Neural progenitor cell (in vitro differentiated cells): Measurements from ENCODE around the gene PEF1. TPM values are rescaled to one million over a fixed set of nuclear protein-coding genes. Genes with fewer than 3 reads are reported as not detected.

ENCODE experiments used
- DNase-seq: peaks from one replicate; pipeline ENCODE4 v3.0.0-alpha.2; 2016; ENCODE audit warnings: low spot score
- H2AFZ ChIP-seq: fragments of 200-600 bp; sonication (generic); replicated peaks from 2 replicates; pipeline ENCODE4 v1.6.1; 2016; ENCODE audit warnings: antibody characterized with exemption
- H3F3A ChIP-seq: fragments of 200-600 bp; sonication (generic); 2 replicates; pipeline ENCODE4 v1.6.1; 2016; ENCODE audit warnings: antibody characterized with exemption, low read depth
- H3K27ac ChIP-seq: fragments of 200-600 bp; sonication (generic); 2 replicates; pipeline ENCODE4 v1.5.1; 2016; ENCODE audit warnings: mild to moderate bottlenecking
- H3K27me3 ChIP-seq: fragments of 200-600 bp; sonication (generic); 2 replicates; pipeline ENCODE4 v1.6.1; 2016; ENCODE audit warnings: mild to moderate bottlenecking, moderate library complexity
- H3K36me3 ChIP-seq: fragments of 200-600 bp; sonication (generic); 2 replicates; pipeline ENCODE4 v1.5.1; 2016
- H3K4me1 ChIP-seq: fragments of 200-600 bp; sonication (generic); 2 replicates; pipeline ENCODE4 v1.6.1; 2016; ENCODE audit warnings: mixed run types
- H3K4me2 ChIP-seq: fragments of 200-600 bp; sonication (generic); 2 replicates; pipeline ENCODE4 v1.6.1; 2016
- H3K4me3 ChIP-seq: fragments of 200-600 bp; sonication (generic); 2 replicates; pipeline ENCODE4 v1.5.1; 2016
- H3K79me2 ChIP-seq: fragments of 200-600 bp; sonication (generic); 2 replicates; pipeline ENCODE4 v1.6.1; 2016; ENCODE audit warnings: low read depth
- H3K9ac ChIP-seq: fragments of 200-600 bp; sonication (generic); 2 replicates; pipeline ENCODE4 v1.6.1; 2016
- H3K9me3 ChIP-seq: fragments of 200-600 bp; sonication (generic); 2 replicates; pipeline ENCODE4 v1.5.1; 2016; ENCODE audit warnings: low read depth
- H4K20me1 ChIP-seq: fragments of 200-600 bp; sonication (generic); 2 replicates; pipeline ENCODE4 v1.6.1; 2016; ENCODE audit warnings: low read depth
- H3K27ac Mint-ChIP-seq: 3 replicates; pipeline ENCODE4 v1.8.0; 2021; ENCODE audit warnings: mixed read lengths
- H3K27me3 Mint-ChIP-seq: 2 replicates; pipeline ENCODE4 v1.8.0; 2022; ENCODE audit warnings: low read depth, mild to moderate bottlenecking, inconsistent platforms, moderate library complexity, mixed read lengths; ENCODE audit not compliant: insufficient read depth
- H3K36me3 Mint-ChIP-seq: 3 replicates; pipeline ENCODE4 v1.8.0; 2021; ENCODE audit warnings: mixed read lengths
- H3K4me1 Mint-ChIP-seq: 3 replicates; pipeline ENCODE4 v1.8.0; 2021; ENCODE audit warnings: mixed read lengths
- H3K4me3 Mint-ChIP-seq: 3 replicates; pipeline ENCODE4 v1.8.0; 2021; ENCODE audit warnings: mild to moderate bottlenecking, moderate library complexity, mixed read lengths
- H3K9me3 Mint-ChIP-seq: 3 replicates; pipeline ENCODE4 v1.8.0; 2020; ENCODE audit warnings: mixed read lengths
- EZH2 ChIP-seq: fragments of 200-600 bp; sonication (generic); IDR thresholded peaks from 2 replicates; pipeline ENCODE4 v1.6.1; 2017; ENCODE audit warnings: antibody characterized with exemption, mild to moderate bottlenecking, moderate library complexity
- EZH2phosphoT487 ChIP-seq: fragments of 200-600 bp; sonication (generic); IDR thresholded peaks from 2 replicates; pipeline ENCODE4 v1.6.1; 2017; ENCODE audit warnings: antibody characterized with exemption
- total RNA-seq: library from RNA; depleted of rRNA; stranded (reverse); fragments of >200 nt; gene quantifications from 2 replicates; pipeline ENCODE4 v1.2.3, GENCODE V29; 2015; ENCODE audit warnings: low replicate concordance
- TF ChIP-seq, protein P1 (sequence below): fragments of 200-600 bp; sonication (generic); IDR thresholded peaks from 2 replicates; pipeline ENCODE4 v1.5.1; 2017; ENCODE audit warnings: antibody characterized with exemption, mild to moderate bottlenecking

The PEF1 gene
- total RNA-seq, 1 donor from 2014 or later = 30.7 TPM

DNA sequence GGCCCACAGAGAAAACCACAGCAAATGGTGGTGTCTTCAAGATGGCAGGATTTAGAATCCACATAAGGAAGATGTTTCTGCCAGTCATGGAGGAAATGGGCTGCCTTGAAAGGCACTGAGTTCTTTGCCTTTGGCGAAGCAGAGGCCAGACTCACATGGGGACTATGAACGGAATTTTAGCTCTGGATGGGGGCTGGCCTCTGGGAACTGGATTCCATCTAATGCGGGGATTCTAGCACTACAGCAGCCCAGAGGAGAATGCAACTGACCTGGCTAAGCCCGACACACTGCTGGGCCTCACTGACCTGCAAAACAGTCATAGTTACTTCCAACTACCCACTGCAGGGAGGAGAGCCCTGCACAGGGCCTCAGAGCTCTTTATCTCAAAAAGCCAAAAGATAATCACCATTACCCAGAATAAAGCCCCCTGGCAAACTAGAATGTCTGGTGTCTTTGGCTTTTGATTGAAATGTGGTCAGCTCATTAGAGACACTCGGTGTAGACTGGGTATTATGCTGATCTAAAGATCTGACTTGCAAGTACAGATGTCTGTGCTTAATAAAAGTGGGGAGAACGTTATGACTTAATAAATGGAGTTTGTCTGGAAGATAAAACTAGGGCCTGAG lies 15.6 kb downstream of the PEF1 start:
- Histone ChIP-seq H3K79me2 (no peaks in the 10 kb centered on the region), H3K27ac (no peak overlapping the region), H3K4me1 (no peaks in the 10 kb centered on the region), H3K4me2 (no peak overlapping the region), H2AFZ (no peak overlapping the region), H3K9me3 (no peaks in the 10 kb centered on the region), H3K36me3 (no peaks in the 10 kb centered on the region), H4K20me1 (no peaks in the 10 kb centered on the region), H3F3A (no peaks in the 10 kb centered on the region), H3K9ac (no peak overlapping the region), H3K27me3 (no peaks in the 10 kb centered on the region), H3K4me3 (no peak overlapping the region)
- DNase-seq = no peak
- Mint-ChIP-seq H3K36me3 (peaks cover 4% of the 10 kb centered on the region), H3K27me3 (peaks cover 2% of the 10 kb centered on the region), H3K9me3 (no peaks in the 10 kb centered on the region), H3K4me1 (peaks cover 17% of the 10 kb centered on the region), H3K4me3 (no peak overlapping the region), H3K27ac (no peak overlapping the region)
- TF ChIP-seq, protein P1, sequence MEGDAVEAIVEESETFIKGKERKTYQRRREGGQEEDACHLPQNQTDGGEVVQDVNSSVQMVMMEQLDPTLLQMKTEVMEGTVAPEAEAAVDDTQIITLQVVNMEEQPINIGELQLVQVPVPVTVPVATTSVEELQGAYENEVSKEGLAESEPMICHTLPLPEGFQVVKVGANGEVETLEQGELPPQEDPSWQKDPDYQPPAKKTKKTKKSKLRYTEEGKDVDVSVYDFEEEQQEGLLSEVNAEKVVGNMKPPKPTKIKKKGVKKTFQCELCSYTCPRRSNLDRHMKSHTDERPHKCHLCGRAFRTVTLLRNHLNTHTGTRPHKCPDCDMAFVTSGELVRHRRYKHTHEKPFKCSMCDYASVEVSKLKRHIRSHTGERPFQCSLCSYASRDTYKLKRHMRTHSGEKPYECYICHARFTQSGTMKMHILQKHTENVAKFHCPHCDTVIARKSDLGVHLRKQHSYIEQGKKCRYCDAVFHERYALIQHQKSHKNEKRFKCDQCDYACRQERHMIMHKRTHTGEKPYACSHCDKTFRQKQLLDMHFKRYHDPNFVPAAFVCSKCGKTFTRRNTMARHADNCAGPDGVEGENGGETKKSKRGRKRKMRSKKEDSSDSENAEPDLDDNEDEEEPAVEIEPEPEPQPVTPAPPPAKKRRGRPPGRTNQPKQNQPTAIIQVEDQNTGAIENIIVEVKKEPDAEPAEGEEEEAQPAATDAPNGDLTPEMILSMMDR = no peak
- TF ChIP-seq EZH2phosphoT487 = no peak
- no peak for TF ChIP-seq EZH2

DNA sequence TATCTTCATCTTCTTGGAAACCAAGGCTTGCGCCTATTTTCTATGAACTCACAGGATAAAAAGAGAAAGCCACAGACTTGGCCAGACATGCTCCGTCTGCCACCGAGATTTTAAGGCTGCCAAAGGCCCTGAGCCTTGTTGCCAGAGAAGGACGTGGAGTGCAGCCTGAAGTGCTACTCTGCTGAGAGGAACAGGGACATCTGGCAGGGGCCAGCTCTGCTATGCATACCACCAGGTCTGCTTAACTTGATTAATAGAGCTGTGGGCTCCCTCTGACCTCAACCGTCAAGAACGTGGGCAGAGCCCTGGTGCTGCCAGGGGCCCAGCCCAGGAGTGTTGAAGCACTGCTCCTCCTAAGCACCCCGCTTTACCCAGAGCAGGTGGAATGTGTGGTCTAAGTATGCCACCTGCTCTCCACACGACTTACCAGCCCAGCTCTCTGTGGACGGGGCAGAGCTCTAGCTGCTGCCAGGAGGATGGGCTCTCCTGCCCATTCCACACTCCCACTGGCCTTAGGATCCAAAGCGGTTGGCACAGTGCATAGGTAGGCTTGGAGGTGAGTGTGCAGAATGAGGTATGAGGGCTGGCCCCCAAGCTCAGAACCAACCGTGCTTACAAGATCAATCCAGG lies 16.6 kb downstream of the PEF1 start:
- Histone ChIP-seq H3K9me3 (no peaks in the 10 kb centered on the region), H4K20me1 (no peaks in the 10 kb centered on the region), H2AFZ (no peak overlapping the region), H3K9ac (no peak overlapping the region), H3K4me2 (no peak overlapping the region), H3K4me3 (no peak overlapping the region), H3K4me1 (no peaks in the 10 kb centered on the region), H3K79me2 (no peaks in the 10 kb centered on the region), H3F3A (no peaks in the 10 kb centered on the region), H3K27ac (no peak overlapping the region), H3K27me3 (no peaks in the 10 kb centered on the region), H3K36me3 (no peaks in the 10 kb centered on the region)
- H3K9me3 Mint-ChIP-seq = no peaks in the 10 kb centered on the region
- H3K36me3 Mint-ChIP-seq = peaks cover 6% of the 10 kb centered on the region
- H3K4me1 Mint-ChIP-seq = peaks cover 17% of the 10 kb centered on the region
- H3K27me3 Mint-ChIP-seq = peaks cover 2% of the 10 kb centered on the region
- peak overlapping the region; percentile 50 for H3K27ac Mint-ChIP-seq
- no peak overlapping the region for H3K4me3 Mint-ChIP-seq
- TF ChIP-seq, protein P1 = no peak
- no peak for TF ChIP-seq EZH2
- no peak for TF ChIP-seq EZH2phosphoT487
- DNase-seq = no peak

DNA sequence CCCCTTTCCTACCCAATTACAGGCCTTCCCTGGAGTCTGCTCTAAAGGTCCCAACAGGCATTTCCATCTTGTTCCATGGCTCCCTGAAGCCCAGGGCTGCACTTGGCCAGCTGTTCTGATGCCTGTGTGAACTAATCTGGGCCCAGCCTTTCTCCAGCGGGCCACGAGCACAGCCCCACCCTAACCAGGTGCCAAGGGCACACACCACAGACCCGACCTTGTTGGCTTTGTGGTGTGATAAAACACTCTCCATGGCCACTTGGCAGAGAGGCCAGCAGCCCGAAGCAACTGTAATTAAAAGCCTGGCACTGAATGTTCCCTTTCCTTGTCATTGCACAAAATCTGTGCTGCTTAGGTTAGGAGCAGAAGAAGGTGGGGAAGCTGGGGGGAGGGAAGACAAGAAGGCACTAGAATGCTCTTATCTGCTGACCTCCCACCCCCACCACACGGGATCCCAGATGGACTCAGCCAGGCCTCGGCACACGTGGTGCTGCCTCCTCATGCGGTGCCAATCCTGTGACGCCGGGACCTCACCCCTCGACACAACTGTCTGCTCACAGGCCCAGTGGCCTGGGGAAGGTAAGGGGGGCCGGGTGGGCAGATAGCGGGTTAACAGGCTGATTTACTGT lies 17.3 kb downstream of the PEF1 start:
- no peaks in the 10 kb centered on the region for H3K4me1 ChIP-seq
- no peaks in the 10 kb centered on the region for H4K20me1 ChIP-seq
- H3K9ac ChIP-seq = no peak overlapping the region
- Mint-ChIP-seq H3K27ac (no peak overlapping the region), H3K36me3 (peaks cover 6% of the 10 kb centered on the region), H3K4me1 (peaks cover 17% of the 10 kb centered on the region), H3K4me3 (no peak overlapping the region), H3K9me3 (no peaks in the 10 kb centered on the region), H3K27me3 (peaks cover 2% of the 10 kb centered on the region)
- no peaks in the 10 kb centered on the region for H3K79me2 ChIP-seq
- no peaks in the 10 kb centered on the region for H3K9me3 ChIP-seq
- H3K36me3 ChIP-seq = no peaks in the 10 kb centered on the region
- H3K4me2 ChIP-seq = no peak overlapping the region
- TF ChIP-seq EZH2phosphoT487 (no peak), EZH2 (no peak)
- TF ChIP-seq, protein P1 = no peak
- no peaks in the 10 kb centered on the region for H3F3A ChIP-seq
- H2AFZ ChIP-seq = no peak overlapping the region
- H3K4me3 ChIP-seq = no peak overlapping the region
- DNase-seq = no peak
- H3K27ac ChIP-seq = no peak overlapping the region
- no peaks in the 10 kb centered on the region for H3K27me3 ChIP-seq
